DMS53 (cell line): Measurements from ENCODE around the gene WDFY4.

Source experiments
- DNase-seq: peaks from one replicate; lab custom pipeline; 2025; lab: John Stamatoyannopoulos, UW

The WDFY4 gene

DNA sequence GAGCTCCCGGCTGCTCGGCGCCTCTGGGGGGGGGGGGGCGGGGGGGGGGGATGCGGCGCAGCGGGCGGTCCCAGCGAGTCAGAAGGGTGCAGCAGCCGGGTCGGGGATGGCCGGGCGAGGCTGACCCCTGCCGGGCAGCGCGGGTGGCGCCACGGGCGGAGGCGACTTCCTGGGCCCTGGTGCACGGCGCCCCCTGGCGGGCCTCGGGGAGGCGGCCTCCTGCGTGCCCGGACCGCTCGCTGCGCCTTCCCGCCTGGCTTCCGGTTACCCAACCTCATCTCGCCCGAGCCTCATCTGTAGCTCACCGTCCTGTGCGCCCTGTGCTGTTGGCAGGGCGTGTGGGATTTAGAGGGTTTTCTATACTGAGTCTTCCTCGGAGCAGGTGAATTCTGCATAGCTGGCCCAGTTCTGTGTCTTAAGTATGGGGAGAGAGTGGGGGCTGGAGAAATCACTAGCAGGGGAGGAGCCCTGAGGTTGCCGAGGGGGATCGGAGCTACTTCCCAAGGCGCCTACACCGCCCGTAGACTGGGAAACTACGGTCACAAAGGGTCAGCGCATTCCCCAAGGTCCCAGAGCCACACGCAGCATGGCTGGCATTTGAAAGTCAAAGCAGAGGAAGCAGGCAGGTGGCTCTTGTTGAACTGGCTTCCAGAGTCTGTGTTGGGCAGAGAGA is 28.3 kb upstream of the WDFY4 start:
- peak; percentile 96 for DNase-seq

GRCh38 chr10:48656914-48657305 is 27.8 kb upstream of the WDFY4 start:
- DNase-seq, result no peak

GRCh38 chr10:48657416-48657815 is 27.3 kb upstream of the WDFY4 start:
- DNase-seq, result peak; percentile 34

DNA sequence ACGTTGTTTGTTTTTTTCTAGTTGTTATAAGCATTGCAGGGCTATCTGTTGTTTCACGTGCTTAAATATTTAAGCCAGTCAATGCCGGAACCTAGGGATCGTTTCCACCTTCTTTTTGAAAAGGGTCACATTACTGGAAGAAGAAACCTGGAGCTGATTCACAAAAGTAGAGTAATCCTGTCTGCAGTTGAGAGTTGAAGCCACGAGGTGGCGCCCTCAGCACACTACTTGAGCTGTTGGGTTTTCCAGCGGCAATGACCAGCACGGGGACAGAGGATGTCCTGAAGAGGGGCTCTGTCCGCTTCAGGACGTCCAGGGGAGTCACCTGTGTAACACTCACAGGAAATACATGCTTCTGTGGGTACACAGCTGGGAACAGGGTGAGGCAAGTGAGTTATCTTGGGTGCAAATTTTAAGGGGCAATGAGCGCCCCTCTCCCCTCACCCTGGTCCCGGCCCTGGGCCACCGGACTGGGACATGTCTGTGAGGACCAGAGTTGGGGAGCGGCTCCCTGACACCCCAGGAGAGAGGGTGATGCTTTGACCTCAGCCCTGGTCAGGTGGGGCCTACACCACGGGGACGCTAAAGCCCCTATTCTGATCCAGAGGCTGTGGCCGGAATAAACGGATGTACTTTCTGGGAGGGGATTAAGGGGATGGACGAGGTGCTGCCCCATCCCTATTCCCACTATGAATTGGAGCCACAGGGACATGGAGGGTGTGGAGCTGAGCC is 26.3 kb upstream of the WDFY4 start:
- DNase-seq, result peak; percentile 93

- peak; percentile 81 for DNase-seq
These were observed 25.8 kb upstream of the WDFY4 start for GRCh38 chr10:48658975-48659269.

GRCh38 chr10:48659790-48660189 is 24.9 kb upstream of the WDFY4 start:
- DNase-seq, result peak; percentile 80

- no peak for DNase-seq
These were observed 23.2 kb upstream of the WDFY4 start for GRCh38 chr10:48661441-48661840.

DNA sequence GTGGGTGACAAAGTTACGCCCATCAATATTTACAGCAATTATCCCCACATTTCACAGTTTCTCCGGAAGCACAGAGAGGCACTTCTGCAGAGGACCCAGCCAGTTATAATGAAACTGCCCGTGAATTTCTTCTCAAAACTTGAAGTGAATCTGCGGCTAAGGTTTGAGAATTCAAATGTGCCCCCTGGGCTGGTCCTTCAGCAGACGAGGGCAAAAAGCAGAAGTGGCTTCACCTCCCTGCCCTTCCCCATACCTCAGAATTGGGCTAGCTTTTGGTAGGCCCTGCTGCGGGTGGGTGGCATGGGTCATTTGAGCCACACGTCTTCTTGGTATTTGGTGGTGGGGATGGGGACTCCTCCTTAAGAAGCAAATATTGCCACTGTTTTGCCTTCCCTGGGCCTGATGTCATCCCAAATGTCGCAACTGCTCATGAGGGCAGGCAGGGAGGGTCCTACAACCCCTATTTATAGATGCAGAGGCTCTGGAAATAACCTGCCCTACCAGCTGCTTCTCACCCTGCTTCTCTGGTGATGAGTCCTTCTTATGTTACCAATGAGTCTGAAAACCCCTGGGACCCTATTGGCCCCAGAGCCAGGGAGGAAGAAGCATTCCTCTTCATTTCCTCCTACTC is 16.6 kb upstream of the WDFY4 start:
- no peak for DNase-seq

- no peak for DNase-seq
These were observed 13.4 kb upstream of the WDFY4 start for GRCh38 chr10:48670978-48671913.

GRCh38 chr10:48671914-48672595 is 12.6 kb upstream of the WDFY4 start:
- DNase-seq, result no peak

- DNase-seq, result no peak
These were observed 11.9 kb upstream of the WDFY4 start for GRCh38 chr10:48672596-48673265.

GRCh38 chr10:48677625-48678024 is 7.0 kb upstream of the WDFY4 start:
- no peak for DNase-seq

GRCh38 chr10:48678041-48678440 is 6.6 kb upstream of the WDFY4 start:
- DNase-seq, result no peak

- no peak for DNase-seq
These were observed 2.9 kb upstream of the WDFY4 start for GRCh38 chr10:48681740-48682139.

GRCh38 chr10:48682265-48682664 is 2.4 kb upstream of the WDFY4 start:
- no peak for DNase-seq

DNA sequence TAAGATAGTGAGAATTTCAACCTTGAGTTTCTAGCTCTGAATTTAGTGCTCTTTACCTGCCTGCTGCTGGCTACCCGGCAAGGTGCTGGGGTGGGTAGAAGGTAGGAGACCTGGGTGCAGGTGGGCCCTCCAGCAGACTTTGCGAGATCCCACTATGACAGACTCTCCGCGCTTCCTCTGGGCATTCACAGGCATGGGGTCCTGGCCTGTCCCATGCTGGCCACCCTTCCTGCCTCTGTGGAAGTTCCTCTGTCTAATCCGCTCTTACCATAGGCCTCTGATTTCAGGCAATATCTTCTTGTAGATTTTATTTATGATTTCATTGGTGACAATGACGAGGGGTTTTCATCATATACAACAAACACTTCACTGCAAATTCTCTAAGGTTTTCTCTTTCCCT is 1.2 kb upstream of the WDFY4 start:
- DNase-seq, result no peak

- DNase-seq, result peak; percentile 84
These were observed 805 bp upstream of the WDFY4 start for GRCh38 chr10:48683868-48684267.

- DNase-seq, result no peak
These were observed 246 bp upstream of the WDFY4 start for GRCh38 chr10:48684463-48684791.

DNA sequence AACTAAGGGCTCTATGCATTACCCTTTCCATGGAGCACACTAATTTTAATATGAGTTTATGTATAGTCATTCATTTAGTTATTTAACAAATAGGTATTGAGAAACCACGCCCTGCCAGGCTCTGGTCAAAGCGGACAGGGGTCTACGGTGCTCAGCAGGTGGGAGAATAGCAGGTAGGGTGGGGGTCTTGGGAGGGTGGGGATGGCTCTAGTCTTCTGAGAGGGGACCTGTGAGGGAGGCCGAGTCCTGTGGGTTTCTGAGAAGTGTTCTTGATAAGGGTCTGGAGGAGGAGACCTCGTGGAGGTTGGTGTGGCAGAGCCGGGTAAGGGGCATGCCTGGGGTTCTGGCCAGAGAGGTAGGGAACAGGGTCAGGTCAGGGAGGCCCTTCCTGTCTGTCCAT is 1.1 kb downstream of the WDFY4 start:
- DNase-seq, result no peak

DNA sequence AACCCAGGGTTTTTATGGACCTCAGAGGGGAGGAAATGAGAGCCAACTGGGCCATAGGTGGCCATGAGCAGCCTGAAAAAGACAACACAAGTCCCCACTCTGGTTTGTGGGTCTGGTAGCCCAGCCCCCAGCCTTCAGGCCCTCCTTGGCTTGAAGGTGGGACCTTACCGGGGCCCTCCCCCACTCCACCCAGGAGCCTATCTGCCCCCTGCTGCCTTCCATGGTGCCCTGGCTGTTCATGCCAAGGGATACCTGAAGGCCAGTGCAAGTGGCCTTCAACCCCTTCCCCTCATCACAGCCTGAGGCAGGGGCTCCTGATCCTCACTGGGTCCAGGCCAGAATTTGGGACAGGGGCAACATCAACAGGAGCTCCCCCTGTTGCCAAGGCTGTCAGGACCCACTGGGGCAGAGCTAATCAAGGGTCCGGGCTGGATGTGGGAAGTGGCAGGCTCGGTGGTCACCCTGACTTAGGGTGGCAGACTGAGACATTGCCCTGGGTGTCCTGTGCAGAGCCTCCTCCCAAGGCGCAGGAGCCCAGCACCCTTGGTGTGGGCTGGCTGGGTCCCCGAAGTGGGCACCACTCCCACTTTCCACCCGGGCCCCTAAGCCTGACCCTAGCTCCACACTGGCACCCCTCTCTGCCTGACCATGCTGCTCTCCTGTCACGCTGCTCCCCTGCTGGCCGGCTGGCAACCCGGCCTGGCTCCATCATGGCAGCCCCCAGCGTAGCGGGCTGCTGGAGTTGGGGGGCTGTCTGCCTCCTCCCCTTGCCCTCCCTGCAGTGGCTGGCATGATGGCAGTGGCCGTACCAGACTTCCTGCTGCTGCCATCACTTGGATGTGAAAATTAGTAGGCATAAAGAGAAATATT is 6.4 kb downstream of the WDFY4 start:
- DNase-seq, result no peak
